Lung microvascular endothelial cell (primary cell): Measurements from ENCODE around the gene HSPB8. TPM values are rescaled to one million over a fixed set of nuclear protein-coding genes. Genes with fewer than 3 reads are reported as not detected.

ENCODE experiments used
- DNase-seq, 2 donors: peaks; one replicate each; pipeline versions ENCODE4 v3.0.0 to v3.0.0-alpha.2; 2010; ENCODE audit warnings: low read depth in 2 of 2
- total RNA-seq: library from RNA; depleted of rRNA; stranded (reverse); fragments of >200 nt; gene quantifications from 2 replicates; pipeline ENCODE4 v1.2.1, GENCODE V29; 2014

The HSPB8 gene
- total RNA-seq, 1 donor from 2014 or later, result 1.4 TPM

DNA sequence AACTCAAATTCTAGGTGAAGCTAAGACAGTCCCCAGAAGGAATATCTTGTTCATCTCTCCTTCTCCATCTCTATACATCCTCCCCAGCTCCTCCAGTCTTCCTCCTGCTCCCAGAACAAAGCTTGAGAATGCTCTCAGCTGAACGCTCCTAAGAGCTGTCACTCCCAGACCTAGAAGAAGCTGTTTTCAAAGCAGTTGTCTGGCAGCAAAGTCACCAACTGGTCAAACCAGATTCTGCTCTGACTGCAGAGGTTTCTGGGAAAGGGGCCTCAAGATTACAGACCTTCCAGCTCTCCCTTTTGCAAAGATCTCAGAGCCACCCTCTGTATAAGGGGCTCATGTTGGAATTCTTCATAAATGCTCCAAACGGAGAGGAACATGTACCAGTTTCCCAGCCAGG lies 9.6 kb upstream of the HSPB8 start:
- DNase-seq, result no peak

DNA sequence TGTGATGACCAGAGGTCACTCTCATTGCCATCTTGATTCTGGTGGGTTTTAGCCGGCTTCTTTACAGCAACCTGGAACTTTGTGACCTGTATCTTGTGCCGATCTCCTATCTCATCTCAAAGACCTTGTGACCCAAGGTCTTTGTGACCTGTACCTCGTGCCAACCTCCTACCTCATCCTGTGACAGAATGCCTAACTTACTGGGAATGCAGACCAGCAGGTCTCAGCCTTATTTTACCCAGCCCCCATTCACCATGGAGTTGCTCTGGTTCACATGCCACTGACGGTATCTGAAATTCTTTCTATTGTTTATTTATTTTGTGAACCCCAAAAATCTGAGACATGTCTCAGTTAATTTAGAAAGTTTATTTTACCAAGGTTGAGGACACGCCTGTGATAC lies 7.4 kb upstream of the HSPB8 start:
- DNase-seq, result no peak

DNA sequence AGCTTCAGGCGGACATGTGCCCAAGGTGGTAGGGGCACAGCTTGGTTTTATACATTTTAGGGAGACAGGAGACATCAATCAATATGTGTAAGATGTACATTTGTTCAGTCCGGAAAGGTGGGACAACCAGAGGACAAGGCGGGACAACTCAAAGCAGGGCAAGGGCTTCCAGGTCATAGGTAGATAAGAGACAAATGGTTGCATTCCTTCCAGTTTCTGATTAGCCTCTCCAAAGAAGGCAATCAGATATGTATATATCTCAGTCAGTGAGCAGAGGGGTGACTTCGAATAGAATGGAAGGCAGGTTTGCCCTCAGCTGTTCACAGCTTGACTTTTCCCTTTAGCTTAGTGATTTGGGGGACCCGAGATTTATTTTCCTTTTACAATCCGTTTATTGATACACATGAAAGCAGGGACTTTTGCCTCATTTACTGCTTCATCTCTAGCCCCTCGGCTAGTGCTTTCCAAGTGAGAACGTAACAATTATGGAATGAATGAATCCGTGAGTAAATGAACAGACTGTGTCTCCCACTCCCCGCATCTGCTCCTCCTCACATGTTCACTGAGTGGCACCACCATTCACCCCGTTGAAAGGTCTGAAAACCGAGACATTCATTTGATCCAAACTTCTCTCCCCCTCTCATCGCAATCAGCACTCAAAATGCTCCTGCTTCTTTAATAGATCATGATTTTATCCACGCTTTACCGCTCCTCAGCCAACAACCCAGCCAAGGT lies 6.9 kb upstream of the HSPB8 start:
- DNase-seq, result no peak

DNA sequence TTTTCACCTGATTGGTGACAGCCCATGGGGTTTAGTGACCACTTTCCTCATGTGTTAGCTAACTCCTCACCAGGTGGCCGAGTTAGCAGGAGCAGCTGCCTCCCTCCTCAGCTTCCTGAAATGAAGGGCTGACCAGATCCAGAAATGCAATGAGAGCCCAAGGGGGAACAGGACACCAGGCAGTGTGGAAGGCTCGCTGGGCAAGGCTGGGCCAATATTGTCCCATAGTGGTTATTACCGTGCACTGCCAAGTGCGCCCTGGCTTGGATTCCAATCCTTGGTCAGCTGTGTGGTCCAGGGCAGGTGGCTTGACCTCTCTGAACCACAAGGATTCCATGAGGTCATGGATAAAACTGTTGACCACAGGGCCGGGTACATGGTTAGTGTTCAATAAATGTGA lies 3.6 kb upstream of the HSPB8 start:
- no peak for DNase-seq

DNA sequence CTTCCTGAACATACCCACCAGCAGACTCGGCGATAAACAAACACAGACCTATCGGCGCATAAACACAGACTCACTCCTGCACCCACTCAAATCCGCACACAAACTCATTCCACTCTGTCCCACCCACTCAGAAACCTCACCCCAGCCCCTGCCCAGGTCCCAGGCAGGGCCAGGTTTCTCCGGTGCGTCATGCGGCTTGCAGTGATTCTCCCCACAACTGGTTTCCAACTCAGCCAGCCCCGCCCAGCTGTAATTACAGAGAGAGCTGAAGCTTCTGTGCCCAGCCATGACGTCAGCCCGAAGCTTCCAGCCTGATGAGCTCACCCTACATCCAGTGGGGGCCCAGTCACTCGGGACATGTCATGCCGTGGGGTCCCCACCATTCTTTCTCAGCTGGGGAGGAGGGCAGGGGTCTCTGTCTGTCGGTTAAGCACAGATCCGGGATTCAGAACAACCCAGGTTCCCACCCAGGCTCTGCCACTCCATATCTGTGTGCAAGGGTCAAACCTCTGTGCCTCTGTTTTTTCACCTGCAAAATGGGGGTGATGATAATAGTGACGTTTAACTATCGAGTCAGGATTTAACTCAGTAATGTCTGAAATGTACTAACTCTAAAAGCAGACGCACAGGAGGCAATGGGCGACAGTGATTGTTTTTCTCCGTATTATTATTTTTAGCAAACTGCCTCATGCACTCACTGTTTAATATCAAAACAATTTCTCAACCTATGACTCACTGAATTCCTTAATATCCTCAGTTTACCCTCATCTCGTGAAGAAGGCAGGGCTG lies 2.3 kb upstream of the HSPB8 start:
- peak; percentile 85 to 90 for DNase-seq

DNA sequence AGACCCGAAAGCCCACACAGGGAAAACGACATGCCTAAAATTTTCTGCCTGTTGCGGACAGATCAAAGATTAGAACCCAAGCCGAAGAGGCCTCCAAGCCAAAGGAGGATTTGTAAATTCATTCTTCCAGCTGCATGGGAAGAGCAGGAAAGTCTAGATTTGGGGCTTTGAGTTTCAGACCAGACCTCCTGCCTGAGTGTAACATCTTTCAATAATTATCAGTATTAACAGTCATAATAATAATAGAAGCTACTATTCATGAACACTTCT lies 1.7 kb upstream of the HSPB8 start:
- no peak for DNase-seq

DNA sequence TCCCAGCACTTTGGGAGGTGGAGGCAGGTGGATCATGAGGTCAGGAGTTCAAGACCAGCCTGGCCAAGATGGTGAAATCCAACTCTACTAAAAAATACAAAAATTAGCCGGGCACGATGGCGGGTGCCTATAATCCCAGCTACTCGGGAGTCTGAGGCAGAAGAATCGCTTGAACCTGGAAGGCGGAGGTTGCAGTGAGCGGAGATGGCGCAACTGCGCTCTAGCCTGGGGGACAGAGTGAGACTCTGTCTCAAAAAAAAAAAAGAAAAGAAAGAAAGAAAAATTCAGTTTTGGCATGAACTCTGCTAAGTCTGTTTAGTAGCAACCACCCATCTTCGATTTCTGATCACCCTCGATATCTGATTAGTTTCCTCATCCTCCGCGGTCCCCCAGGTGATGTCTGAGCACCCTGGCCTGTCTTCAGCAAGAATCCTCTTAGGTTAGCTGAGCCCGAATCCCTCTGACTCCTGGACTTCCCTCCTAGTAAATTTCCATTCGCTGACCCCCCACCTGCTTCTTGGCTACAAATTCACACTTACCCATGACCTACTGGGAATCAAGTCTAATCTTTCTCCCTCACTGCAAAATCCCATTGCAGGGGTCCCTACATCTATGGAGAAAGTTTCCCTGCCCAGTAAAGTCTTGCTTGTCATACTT lies 879 bp upstream of the HSPB8 start:
- no peak for DNase-seq

DNA sequence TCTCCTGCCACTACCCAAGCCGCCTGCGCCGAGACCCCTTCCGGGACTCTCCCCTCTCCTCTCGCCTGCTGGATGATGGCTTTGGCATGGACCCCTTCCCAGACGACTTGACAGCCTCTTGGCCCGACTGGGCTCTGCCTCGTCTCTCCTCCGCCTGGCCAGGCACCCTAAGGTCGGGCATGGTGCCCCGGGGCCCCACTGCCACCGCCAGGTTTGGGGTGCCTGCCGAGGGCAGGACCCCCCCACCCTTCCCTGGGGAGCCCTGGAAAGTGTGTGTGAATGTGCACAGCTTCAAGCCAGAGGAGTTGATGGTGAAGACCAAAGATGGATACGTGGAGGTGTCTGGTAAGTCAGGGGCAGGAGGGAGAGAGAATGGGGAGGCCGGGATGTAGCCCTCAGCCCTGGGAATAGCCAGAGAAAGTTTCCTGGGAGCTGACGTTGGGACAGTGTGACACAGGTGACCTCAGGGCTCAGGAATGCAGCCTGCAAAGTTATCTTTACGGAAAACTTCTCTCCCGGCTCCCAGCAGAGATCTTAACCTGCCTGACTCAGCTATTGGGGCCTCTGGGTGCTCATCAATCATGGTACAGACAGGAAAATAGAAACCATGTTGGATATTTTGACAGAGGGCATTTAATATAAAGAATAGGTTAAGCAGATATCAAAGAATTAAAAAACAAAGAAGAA lies 747 bp downstream of the HSPB8 start:
- DNase-seq, result peak; percentile 17 to 57

DNA sequence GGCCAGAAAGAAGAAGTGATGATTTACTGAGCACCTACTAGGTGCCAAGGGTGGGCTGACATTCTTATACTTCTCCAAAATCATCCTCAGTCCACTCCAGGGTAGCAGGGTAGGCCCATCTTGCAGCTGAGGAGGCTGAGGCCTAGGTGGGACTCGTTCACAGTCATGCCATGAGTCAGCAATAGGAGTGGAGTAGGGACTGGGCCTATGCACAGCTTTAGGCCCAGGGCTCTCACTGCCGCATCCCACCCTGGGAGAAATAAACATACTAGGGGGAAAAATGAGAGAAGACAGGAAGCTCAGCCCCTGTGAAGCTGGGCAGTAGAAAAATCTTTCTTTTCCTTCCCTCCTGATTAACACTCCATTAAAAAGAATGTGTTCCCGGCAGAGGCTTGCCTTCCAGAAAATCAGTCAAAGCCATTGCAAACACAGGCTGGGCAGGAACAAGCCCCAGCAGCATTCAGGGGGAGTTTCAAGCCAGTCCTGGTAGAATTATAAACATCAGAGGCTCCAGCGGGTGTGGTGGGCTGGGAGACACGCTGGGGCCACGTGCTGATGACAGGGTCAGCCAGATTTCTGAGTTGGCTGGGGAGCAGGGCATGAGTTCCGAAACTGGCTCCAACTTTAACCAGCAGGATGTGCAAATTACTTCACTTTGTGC lies 1.8 kb downstream of the HSPB8 start:
- DNase-seq, result peak; percentile 61 to 72

DNA sequence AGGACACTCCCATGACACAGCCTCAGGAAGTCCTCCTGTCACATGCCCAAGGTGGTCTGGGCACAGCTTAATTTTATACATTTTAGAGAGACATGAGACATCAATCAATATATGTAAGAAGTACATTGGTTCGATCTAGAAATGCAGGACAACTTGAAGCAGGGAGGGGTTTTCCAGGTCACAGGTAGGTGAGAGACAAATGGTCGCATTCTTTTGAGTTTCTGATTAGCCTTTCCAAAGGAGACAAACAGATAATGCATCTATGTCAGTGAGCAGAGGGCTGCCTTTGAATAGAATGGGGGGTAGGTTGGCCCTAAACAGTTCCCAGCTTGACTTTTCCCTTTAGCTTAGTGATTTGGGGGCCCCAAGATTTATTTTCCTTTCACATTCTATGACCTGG lies 2.5 kb downstream of the HSPB8 start:
- no peak for DNase-seq

DNA sequence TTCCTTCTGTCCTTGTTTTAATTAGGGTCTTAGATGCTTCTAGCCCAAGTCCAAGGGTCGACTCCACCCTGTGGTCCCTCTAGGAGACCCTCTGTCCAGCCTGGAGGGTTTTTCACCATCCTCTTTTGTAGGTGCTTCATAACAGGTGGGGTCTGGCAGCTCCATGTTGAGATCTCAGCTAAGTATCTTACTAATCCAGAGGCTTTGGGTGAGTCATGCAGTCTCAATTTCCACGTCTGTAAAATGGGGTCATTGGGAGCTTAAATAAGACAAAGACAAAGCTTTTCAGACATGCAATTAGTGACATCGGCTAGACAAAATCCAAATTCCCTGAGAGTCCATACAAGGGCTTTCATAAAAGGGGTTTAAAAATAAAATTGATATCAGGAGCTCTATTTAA lies 3.2 kb downstream of the HSPB8 start:
- DNase-seq, result no peak

DNA sequence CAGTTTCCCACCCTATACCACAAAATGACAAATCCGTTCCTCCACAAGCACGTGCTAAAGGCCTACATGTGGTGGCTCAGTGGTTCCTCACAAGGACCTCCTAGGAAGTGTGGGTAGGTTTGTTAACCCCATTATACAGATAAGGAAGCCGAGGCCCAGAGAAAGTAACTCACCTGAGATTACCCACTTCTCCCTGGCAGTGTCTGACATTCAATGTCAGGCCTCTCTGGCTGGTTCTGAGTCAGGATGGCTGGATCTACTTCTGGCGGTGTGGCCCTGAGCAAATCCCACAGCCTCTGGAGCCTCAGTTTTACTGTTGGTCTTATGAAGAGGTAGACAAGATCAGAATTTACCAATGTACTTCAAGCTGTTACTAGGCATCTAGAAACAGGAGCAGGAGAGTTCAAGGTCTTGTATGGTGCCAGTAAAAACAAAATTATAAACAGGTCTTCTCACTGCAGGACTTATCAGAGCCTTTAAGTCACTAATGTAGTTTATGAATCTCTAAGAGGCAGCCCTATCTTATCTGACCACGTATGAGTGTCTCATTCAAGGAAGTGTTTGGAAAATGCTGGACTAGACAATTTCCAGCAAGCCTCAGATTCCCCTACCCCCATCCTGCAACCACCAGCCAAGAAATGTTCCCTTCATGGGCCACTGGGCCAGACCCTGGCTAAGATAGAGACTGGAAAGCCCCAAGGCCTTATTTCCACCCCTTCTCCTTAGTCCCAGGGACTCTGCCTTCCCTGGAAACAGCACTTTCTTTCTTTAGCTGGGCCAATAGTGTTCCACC lies 4.2 kb downstream of the HSPB8 start:
- peak in 1 of 2 donors; percentile 20 for DNase-seq

DNA sequence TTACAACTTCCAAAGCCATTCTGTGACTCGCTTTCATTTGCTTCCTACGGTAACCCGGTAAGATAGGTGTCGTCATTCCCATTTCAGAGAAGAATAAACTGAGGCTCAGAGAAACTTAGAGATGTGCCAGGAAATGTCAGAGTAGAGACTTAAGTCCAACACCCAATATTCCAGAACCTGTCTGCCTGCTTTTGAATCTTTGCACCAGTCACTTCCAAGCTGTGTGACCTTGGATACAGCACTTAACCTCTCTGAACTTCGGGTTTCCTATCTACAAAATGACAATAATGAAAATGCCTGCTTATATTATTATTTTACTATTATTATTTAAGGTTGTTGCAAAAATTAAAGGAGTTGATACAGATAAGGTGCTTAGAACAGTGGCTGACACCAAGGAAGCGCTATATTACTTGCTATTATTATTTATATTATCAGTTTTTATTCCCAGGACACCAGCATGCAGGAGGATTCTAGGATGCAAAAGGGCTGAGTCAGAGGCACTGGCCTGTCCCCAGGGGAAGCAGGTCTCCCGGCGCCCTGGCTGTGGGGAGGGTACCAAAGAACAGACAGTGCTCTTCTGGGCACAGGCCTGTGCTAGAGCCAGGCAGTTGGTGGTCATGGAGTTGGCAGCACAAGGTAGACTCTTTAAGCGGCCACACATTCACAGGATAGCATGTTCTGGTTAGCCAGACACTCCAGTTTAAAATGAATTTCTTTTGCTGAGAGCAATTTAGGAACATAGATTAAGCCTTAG lies 5.4 kb downstream of the HSPB8 start:
- DNase-seq, result no peak

DNA sequence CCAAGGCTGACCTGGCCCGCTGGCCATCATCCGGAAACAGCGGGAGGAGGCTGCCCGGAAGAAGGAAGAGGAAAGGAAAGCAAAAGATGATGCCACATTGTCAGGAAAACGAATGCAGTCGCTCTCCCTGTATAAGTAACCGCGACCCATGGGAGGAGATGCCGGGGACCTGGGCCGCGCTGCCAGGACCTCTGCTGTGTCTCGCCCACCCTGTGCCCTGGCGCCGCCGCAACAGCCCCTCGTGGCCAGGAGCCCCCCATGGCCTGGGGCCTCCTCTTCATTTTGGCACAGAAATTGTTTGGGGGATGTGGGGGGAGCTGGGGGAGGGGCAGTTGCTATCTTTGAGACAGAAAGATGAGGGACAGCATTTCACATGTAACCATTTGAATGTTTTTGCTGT lies 16.5 kb downstream of the HSPB8 start:
- DNase-seq, result no peak

DNA sequence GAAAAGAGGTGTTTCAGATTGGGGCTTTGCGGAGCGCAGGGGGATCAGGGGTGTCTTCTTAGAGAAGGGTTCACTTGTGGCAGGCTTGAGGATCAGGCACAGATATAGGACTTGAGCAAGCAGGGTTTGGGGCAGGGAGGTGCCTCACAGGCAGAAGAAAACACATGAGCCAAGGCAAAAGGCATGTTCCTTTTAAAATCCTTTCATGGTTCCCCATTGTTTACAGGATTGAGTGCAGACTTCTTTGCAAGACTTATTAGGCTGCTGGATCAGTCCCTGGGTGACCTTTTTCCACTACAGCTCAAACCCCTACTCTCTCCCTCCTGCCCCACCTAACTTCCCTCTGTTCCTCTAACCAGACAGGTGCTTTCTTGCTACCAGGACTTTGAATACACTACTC lies 19.7 kb downstream of the HSPB8 start:
- DNase-seq, result no peak

DNA sequence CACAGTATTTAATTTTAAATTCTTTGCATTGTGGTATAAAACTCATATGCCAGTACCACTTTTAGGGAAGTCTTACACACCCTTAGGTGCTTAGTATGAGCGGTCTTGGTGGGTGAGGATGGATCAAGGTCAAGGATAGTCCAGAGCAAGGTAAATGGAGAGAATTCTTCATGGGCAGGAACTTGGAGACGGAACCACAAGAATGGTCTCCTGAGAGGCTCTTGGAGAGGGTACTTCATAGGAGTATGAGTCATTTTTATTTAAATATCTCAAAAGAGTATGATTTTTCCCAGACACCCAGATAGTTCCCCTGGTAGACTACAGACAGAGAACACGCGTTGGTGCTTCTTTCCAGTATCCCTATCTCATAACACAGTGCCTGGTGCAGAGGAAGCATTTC lies 21.9 kb downstream of the HSPB8 start:
- DNase-seq, result no peak

DNA sequence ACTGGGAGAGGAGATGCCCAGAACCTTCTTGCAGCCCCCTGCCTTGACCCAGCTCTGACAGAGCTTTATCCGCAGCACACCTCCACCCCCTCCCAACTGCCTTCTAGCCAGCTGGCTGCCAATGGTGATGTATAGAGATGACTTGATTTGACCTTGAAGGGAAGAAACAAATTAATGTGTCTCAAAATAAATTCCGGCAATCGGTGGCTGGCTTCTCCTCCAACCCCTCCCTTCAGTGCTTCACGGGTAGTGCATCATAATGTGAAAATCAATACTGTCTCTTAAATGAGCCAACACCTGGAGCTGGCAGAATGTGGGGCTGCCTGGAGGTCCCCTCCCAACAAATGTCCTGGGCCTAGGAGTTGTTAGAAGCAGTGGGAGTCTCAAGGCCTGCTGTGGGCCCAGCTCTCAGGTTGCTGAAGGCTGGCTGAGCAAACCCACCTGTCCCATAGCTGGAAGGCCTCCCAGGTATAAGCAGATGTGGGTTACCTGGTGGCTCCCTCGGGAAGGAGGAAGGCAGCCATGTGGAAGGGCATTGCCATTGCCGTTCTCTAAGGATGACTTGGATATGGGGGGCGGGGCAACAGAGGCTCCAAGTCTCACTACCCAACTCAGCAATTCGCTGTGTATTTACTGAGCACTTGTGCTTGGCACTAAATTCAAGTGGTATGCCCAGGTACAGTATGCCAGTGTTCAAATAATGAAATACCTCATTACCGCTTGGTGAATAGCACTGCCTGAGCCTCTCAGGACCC lies 23.2 kb downstream of the HSPB8 start:
- no peak for DNase-seq

DNA sequence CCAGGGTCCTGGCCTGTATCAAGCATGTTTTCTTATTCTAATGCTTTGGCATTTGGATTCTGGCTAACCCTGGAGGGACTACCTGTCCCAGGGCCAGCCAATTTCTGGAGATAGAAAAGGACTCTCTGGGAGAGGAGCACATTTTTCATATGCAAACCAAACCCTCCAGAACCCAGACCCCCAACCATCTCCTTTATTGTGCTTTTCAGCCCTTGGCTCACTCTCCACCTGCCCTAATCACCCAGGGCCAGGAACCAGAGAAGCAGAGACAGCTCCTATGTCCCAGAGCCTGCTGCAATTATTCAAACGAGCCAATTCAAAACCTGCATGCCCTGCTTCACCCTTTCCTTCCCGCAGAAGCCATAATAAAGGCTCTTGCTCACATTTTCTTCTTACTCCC lies 23.8 kb downstream of the HSPB8 start:
- no peak for DNase-seq

DNA sequence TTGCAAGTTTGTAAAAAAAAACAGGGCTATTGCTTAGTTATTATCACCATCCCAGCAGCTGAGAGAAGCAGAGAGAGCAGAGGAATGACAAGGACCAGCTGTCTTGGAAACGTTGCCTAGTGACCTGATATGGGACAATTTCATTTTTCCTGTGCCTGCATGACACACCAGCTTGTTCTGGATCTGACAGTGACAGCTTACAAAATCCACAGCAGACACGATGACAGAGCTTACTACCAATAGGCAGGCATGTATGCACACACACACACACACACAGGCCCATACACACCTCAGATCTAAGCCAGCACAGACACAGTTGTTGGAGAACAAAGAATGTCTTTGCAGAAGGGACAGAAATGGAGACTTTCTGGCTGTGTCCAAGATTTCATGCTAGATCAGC lies 25.4 kb downstream of the HSPB8 start:
- DNase-seq, result no peak
